ENCODE measurements around the gene RAPH1. TPM values are rescaled to one million over a fixed set of nuclear protein-coding genes. Genes with fewer than 3 reads are reported as not detected.

The RAPH1 gene
- total RNA-seq, 4 donors from 2014 or later: 17.1 to 39.6 (median 21.7) TPM

GRCh38 chr2:203559641-203560040 lies 24.5 kb upstream of the RAPH1 start:
- Histone ChIP-seq H3K27me3 (no peaks in the 10 kb centered on the region), H3K4me3 (no peak overlapping the region), H3K36me3 (no peaks in the 10 kb centered on the region), H3K9me3 (no peaks in the 10 kb centered on the region), H3K4me1 (peaks cover 0 to 12% (median 4%) of the 10 kb centered on the region in 3 donors), H3K27ac (no peak overlapping the region)
- no peak for ATAC-seq
- no peak for TF ChIP-seq CTCF (IDR thresholded peaks at IDR 0.05)
- no peak for TF ChIP-seq EP300 (IDR thresholded peaks at IDR 0.05)
- TF ChIP-seq POLR2A (IDR thresholded peaks at IDR 0.05): no peak
- TF ChIP-seq POLR2AphosphoS5 (IDR thresholded peaks at IDR 0.05): no peak
- 37 to 100% methylated on average over 1 of the region's 1 CpG for WGBS, 2 donors (ENCODE audit: low coverage in 1 of 2)

GRCh38 chr2:203553784-203554183 lies 18.7 kb upstream of the RAPH1 start:
- ATAC-seq: no peak
- H3K27ac ChIP-seq: no peak overlapping the region
- TF ChIP-seq EP300 (IDR thresholded peaks at IDR 0.05): no peak
- no peak for TF ChIP-seq CTCF (IDR thresholded peaks at IDR 0.05)
- no peak for TF ChIP-seq POLR2A (IDR thresholded peaks at IDR 0.05)
- no peak for TF ChIP-seq POLR2AphosphoS5 (IDR thresholded peaks at IDR 0.05)
- H3K27me3 ChIP-seq: no peaks in the 10 kb centered on the region
- no peaks in the 10 kb centered on the region for H3K4me1 ChIP-seq
- no peak overlapping the region for H3K4me3 ChIP-seq
- 80% methylated on average over 1 of the region's 1 CpG; no CpG with 5 or more reads in 1 of the 2 donors for WGBS, 2 donors (ENCODE audit: low coverage in 1 of 2)
- no peaks in the 10 kb centered on the region for H3K9me3 ChIP-seq
- H3K36me3 ChIP-seq: no peaks in the 10 kb centered on the region

- Histone ChIP-seq H3K4me3 (no peak overlapping the region), H3K4me1 (no peaks in the 10 kb centered on the region), H3K27me3 (no peaks in the 10 kb centered on the region), H3K36me3 (no peaks in the 10 kb centered on the region), H3K9me3 (no peaks in the 10 kb centered on the region), H3K27ac (no peak overlapping the region)
- TF ChIP-seq POLR2AphosphoS5 (IDR thresholded peaks at IDR 0.05) (no peak), CTCF (IDR thresholded peaks at IDR 0.05) (no peak), POLR2A (IDR thresholded peaks at IDR 0.05) (no peak), EP300 (IDR thresholded peaks at IDR 0.05) (no peak)
- no peak for ATAC-seq
- 81 to 84% methylated on average over 3 of the region's 3 CpGs for WGBS, 2 donors (ENCODE audit: low coverage in 1 of 2)
Observed at GRCh38 chr2:203551778-203552177, 16.7 kb upstream of the RAPH1 start.

- no peaks in the 10 kb centered on the region for H3K36me3 ChIP-seq
- no peak for ATAC-seq
- no peak overlapping the region for H3K4me3 ChIP-seq
- H3K4me1 ChIP-seq: no peaks in the 10 kb centered on the region
- no peaks in the 10 kb centered on the region for H3K9me3 ChIP-seq
- no peak for TF ChIP-seq CTCF (IDR thresholded peaks at IDR 0.05)
- TF ChIP-seq EP300 (IDR thresholded peaks at IDR 0.05): no peak
- TF ChIP-seq POLR2A (IDR thresholded peaks at IDR 0.05): no peak
- no peak for TF ChIP-seq POLR2AphosphoS5 (IDR thresholded peaks at IDR 0.05)
- no peaks in the 10 kb centered on the region for H3K27me3 ChIP-seq
- WGBS, 2 donors (ENCODE audit: low coverage in 1 of 2): 81 to 96% methylated on average over 2 of the region's 2 CpGs
- no peak overlapping the region for H3K27ac ChIP-seq
Observed at GRCh38 chr2:203550266-203550665, 15.2 kb upstream of the RAPH1 start.

- ATAC-seq: no peak
- no peaks in the 10 kb centered on the region for H3K4me1 ChIP-seq
- H3K36me3 ChIP-seq: no peaks in the 10 kb centered on the region
- H3K9me3 ChIP-seq: no peaks in the 10 kb centered on the region
- H3K4me3 ChIP-seq: no peak overlapping the region
- no peaks in the 10 kb centered on the region for H3K27me3 ChIP-seq
- H3K27ac ChIP-seq: no peak overlapping the region
- no peak for TF ChIP-seq POLR2A (IDR thresholded peaks at IDR 0.05)
- no peak for TF ChIP-seq CTCF (IDR thresholded peaks at IDR 0.05)
- TF ChIP-seq POLR2AphosphoS5 (IDR thresholded peaks at IDR 0.05): no peak
Observed at GRCh38 chr2:203549406-203549805, 14.3 kb upstream of the RAPH1 start.

Measured in gastroesophageal sphincter (tissue), 4 donors.